Skin of body (tissue), 2 donors: ENCODE measurements around the gene ZNF639. TPM values are rescaled to one million over a fixed set of nuclear protein-coding genes. Genes with fewer than 3 reads are reported as not detected.

Experiments used
- DNase-seq: peaks from one replicate; lab custom pipeline; 2025; lab: John Stamatoyannopoulos, UW
- total RNA-seq: library from RNA; depleted of rRNA; stranded (reverse); fragments of >200 nt; gene quantifications from one replicate; pipeline ENCODE4 v1.2.3, GENCODE V29; 2014

The ZNF639 gene
- total RNA-seq, 1 donor from 2014 or later = 36.9 TPM

DNA sequence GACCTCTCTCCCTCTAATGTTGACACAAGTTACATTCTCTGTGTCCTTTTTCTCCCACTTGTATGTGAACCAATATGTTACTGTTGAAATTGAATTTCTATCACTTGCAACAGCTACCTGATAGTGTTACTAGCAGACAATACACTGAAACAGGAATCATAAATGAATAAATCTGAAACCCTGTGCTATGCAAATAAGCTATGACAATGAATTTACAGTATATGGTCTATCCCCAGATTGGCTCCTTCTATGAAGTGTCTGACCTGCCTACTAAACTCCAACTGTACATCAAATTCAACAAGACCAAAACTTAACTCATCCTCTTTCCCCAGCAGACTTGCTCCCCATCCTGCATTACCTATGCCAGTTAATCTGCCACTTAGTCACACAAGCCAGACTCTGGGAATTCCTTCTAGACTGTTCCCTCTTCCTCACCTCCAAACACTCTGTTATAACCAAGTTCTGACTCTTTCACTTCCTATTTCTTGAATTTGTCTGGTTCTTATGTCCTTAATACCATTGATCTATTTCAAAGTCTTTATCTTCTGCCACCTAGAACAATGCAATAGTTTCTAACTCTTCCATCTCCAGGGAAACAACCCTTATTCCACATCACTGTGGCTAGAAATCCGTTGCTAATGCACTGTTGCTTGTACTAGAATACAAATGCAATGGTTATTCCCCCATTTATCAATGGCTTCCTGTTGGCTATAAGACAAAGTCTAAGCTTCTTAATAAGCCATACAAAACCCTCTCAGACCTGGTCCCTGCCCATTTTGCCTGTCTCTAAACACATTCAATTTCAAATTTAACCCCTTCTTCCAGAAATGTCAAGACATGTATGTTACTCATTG lies 13.4 kb upstream of the ZNF639 start:
- no peak for DNase-seq

DNA sequence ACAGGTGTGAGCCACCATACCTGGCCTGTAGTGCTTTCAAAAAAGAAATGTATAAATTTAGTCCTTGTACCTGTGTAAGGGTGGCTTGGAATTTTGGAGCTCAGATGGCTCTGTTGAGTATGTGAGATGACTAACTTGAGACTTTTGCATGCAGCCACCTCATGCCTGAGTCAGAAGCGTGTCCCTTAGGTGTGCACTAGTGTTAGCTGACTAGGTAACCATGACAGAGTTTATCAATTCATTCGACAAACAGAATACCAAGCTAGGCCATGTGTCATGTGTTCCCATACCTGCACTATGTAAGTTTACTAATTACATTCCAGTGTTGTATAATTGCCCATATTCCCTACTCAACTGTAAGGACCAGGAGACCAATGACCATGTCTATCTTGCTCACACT lies 4.0 kb upstream of the ZNF639 start:
- DNase-seq = no peak

DNA sequence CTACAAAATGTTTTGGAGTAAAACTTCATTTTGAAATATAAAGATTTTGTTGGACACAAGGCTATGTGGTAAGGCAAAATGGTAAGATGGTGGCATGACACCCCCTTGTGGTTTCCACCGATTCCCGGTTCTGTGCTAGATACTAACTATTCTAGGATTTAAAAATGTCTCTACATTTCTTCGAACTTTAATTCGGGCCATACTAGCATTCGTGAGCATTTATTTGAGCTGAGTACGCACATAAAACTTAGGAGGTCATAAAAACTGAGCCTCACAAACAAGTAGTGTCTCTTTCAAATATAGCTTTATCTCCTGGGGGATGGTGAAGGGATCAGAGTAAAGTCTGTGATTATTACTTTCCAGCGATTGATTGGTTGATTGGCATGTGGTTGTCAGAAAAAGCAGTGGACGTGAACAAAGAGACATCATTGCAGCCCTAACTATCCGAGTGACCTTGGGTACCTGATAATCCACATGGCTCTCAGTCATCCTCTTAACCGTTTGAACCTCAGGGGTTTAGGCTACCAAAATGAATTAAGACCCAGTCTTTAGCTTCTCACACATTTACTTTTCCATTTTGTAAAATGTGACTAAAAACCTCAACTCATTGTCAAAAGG lies 1.1 kb upstream of the ZNF639 start:
- DNase-seq = peak; percentile 78

DNA sequence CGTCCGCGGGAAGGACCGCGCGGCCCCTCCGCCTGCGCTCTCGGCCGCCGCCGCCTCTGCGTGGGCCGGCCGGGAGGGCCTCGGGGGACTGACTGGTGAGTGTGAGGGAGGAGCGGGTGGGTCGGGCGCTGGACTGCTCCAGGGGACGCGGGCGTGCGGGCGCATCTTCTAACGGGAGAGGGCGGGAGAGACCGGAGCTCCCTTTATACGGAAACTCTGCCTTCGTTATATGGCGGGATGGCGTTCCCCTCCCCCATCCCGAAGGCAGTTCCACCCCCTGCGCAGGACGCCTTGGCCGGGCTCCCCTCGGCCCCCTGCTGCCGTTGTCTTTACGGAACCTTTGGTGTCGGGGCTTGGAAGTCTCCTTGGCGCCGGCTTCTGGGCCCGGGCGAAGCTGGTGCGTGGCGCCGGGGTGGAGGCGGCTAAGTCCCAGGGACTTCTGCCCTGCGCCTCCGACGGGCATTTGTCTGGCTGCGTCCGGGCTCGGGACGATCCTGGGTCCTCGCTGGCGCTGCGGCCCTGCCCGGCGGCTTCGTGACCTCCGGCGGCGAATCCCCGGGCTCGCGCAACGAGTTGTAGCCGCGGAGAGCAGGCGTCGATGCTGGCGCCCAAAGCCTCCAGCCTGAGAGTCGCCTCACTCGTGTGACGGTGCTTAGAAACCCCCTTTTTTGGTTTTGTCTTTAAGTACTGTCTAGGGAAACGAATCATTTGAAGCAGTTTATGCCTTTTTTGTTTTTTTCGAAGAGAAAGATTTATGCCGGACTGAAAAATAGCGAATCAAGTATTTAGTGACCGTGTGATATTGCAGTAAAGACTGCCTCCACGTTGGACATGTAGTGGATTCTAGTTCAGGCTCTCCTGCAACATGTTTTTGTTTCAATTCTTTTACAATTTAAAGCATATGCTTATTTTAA lies 623 bp downstream of the ZNF639 start:
- peak; percentile 49 for DNase-seq

DNA sequence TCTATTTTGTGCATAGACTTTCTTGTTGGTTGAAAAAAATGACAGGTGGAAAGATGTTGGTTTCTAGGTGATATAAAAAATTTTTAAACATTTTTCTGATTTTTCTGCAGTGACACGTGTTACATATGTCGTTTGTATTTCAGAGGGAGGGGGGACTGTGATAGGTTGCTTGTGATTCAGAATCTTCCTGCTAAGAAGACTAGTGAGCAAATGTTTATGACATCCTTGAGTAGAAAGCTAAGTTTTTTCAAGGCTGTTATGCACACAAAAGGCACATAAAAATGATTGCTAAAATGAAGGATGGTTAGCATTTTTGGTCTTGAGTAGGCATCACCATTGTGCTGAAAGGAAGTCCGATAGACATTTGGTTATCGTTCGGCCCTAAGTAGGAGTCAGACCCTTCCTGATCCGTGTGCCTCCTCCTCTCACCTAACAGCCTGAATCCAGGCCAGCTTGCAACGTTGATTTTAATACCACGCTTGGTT lies 1.5 kb downstream of the ZNF639 start:
- peak; percentile 14 for DNase-seq

DNA sequence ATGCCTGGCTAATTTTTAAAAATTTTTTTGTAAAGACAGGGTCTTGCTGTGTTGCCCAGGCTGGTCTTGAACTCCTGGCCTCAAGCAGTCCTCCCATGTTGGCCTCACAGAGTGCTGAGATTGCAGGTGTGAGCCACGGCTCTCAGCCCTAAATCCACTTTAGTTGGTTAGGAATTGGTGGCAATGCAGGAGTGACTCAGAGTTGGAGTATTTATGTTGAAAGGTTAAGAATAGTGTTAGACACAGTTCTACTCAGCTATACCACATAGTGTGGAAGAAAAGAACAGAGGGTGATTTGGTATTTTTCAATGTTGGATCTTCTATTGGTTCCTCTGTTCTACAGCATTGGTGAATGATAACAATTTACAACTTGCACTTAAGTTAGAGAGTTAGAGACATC lies 7.6 kb downstream of the ZNF639 start:
- DNase-seq = no peak

DNA sequence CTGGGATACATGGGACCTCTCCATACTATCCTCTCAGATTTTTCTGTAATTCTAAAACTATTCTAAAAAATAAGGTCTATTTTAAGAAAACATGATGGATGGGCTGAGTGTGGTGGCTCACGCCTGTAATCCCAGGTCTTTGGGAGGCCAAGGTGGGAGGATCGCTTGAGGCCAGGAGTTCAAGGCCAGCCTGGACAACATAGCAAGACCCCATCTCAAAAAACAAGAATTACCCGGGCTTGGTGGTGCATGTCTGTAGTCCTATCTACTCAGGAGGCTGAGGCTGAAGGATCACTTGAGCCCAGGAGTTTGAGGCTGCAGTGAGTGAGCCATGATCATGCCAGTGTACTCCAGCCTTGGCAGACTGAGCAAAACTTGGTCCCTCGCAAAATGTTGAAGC lies 9.4 kb downstream of the ZNF639 start:
- DNase-seq = no peak

DNA sequence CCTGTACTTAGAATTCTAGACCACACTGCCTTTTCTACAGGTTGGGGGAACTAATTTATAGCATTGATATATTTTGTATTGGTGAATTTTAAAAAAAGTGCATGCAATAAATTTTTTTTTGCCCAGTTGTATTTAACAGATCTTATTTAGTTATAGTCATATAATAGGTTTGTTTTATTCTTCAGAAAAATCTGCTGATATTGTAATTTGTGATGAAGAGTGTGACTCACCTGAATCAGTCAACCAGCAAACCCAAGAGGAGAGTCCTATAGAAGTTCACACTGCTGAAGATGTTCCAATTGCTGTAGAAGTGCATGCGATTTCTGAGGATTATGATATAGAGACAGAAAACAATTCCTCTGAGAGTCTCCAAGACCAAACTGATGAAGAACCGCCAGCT lies 10.3 kb downstream of the ZNF639 start:
- DNase-seq = no peak

DNA sequence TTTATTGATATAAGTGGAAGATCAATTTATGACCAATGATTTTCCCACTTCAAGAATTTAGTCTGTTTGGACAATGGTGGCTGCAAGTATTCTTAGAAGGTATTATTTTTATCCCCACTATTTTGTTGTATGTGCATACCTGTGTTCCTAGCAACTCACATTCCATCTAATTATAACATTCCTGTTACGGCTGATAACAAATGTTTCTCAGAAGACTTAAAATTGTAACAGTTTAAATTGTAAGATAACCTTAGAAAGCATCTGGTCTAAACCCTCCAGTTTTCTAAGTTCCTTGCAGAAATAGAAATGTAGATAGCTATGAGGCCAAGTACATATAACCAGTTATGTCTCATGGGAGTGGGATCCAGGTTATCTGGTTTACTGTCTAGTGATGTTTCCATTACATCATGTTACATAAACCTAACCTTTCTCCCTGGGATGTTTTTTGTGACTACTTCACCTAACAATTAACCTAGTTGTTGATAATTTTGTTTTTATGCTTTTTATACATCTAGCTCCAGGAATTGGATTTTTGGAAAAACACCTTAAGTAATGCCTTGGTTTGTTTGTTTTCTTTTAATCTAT lies 13.6 kb downstream of the ZNF639 start:
- DNase-seq = no peak

DNA sequence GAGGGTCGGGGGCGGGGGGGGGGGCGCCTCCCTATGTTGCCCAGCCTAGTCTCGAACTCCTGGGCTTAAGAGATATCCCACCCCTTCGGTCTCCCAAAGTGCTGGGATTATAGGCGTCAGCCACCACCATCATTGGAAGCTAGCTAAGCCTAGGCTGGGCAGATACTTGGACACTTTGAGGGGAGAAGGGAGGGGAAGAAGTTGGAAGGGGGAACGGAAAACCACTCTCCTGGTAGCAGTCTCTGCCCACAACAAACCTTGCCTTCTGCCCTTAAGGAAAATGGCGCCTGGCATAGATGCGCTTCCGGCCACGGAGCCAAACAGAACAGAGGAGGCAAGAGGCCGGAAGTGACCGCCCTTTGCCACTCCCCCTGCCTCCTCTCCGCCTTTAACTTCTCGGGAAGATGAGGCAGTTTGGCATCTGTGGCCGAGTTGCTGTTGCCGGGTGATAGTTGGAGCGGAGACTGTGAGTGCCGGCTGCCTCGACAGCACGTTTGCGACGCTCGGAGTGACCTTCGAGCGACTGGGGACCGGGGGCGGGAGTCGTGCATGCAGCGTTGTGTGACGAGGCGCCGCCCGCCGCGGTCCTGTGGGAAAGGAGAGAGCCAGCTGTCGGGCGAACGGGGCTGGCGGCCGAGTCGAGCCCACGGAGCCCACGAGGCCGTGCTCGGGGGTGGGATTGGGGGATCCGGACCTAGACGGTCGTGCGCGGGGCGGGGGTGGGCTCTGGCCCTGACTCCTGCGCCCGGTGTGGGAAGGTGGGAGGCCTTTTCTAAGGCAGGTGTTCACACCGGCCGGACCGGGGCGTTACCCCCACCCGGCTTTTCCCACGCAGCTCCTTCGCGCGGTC lies 24.7 kb downstream of the ZNF639 start, which contains the start of gene MFN1:
Gene MFN1 (plus strand): TSS at position 365 of the 850 bp plus-strand sequence. CDS start 1,143 bp downstream, outside the sequence.
- DNase-seq = peak; percentile 97

DNA sequence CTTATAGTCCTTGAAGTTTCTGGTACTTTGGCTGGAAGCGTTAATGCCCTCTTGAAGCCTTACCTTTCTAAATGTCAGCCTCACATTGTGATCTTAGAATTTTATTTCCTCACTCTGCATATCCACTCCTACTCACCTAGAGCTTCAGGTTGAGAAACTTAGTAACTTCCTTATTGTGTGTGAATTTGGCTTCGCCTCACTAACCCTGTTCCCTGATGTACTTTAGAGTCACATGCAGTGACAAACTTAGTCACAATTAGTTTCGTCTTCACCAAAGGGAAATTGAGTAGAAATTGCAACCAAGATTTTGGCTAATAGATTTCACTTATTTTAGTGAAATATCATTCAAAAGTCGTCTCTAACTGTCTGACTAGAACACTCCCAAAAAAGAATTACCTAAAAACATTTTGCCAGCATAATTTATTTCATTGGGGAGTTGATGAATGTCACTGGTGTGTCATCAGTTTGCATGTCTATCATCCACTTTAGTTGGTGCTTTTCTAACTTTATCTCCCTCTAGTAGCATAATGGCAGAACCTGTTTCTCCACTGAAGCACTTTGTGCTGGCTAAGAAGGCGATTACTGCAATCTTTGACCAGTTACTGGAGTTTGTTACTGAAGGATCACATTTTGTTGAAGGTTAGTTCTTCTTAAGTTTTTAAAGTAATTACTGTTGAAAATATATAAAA lies 25.6 kb downstream of the ZNF639 start:
- no peak for DNase-seq

DNA sequence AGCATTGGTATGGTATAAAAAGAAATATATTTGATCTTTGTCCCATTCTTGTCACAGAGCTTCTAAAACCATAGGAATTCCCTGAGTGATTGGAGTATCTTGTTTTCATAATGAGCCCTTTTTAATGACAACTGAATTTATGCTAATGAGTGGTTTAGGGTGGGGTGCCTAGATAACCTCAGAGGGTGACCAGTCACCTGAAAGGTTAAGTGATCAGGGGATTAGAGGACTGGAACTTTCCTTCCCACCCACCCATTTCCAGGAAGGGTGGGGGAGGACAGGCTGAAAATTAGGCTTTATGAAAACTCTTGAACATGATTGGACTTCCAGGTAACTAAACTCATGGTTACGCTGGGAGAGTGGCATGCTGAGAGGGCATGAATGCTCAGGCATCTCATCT lies 33.2 kb downstream of the ZNF639 start:
- DNase-seq = no peak

DNA sequence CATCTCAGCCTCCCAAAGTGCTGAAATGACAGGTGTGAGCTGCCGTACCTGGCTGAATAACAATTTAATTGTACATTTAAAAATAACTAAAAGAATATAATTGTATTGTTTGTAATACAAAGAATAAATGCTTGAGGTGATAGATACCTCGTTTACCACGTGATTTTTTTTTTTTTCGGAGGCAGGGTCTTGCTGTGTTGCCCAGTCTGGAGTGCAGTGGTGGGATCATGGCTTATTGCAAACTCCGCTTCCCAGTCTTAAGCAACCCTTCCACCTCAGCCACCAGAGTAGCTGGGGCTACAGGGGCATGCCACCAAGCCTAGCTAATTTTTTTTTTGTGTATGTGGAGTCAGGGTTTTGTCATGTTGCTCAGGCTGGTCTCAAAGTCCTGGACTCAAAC lies 40.5 kb downstream of the ZNF639 start:
- DNase-seq = no peak

DNA sequence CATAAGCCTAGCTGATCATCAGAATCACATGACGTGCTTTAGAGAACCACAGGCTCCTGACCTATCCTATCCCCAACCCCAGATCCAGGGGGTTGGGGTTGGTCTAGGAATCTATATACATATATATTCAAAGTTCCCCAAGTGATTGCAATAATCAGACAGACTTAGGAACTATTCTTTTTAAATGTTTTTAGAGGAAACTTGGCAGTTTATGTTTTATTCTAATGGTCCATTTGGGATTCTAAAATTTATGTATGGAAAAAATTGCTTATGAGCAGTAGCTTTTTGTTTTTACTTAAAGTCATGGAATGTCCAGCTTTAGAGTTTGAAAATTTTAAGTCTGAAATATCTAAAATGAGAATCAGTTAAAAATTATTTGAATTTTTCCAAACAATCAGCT lies 46.8 kb downstream of the ZNF639 start:
- no peak for DNase-seq

DNA sequence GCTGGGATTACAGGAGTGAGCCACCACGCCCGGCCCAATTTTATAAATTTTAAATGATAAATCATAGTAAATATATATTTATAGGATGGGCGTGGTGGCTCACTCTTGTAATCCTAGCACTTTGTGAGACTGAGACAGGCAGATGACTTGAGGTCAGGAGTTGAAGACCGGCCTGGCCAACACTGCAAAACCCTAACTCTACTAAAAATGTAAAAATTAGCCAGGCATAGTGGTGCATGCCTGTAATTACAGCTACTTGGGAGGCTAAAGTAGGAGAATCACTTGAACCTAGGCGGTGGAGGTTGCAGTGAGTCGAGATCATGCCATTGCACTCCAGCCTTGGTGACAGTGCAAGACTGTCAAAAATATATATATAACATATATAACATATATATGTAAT lies 51.1 kb downstream of the ZNF639 start:
- no peak for DNase-seq

DNA sequence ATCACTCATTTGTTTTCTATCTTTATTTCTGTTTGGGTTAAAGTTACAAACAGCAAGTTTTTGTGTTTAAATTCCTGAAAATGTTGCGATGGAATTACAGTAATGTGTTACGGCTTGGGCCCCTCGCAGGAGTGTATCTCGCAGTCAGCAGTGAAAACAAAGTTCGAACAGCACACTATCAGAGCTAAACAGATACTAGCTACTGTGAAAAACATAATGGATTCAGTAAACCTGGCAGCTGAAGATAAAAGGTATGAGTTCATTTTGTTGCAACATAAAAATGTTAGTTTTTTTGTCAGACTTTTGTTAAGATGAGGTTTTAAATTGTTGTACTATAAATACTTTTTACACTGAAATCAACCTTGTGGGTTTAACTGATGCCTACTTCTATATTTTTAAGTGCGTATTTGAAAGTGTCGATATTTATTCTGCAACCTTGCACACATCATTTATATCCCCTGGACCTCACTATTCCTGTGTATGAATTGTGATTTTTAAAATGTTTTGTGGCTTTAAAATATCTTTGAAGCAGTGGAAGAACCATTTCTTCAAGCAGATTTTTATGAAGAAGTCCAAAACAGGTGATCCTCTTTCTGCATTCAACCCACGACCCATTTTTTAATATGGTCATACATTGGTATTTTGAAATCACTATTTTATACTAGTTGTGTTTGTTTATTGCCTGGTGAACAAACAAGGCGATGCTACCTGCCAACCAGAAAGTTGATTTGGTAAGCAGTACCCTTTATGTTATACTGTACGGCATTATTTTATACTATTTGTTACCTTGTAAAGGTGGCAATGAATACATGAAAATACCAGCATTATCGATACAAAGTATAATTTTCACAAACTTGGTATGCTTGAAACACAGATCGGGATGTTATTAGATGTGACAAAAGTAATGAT lies 52.5 kb downstream of the ZNF639 start:
- no peak for DNase-seq

DNA sequence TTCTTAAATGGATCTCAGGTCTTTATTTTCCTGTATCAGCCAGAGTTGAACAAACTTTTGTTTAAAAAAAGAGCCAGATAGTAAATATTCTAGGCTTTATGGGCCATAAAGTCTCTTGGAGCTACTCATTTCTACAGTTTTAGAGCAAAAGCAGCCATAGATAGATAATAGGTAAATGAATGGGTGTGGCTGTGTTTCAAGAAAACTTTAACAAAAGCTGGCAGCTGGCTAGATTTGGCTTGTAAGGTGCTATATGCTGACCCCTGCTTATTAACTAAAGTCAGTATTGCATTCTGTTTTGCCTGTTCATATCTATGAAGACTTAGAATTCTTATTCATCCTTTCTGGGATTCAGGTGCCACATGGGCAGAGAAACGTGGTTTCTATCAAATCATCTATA lies 53.6 kb downstream of the ZNF639 start:
- no peak for DNase-seq
